KMS-11 (cell line): ENCODE data around the gene ATG9A.

Experiments used
- H2AFZ ChIP-seq: fragments of 200-600 bp; sonication (generic); 2 replicates; pipeline ENCODE4 v1.6.1; 2016; ENCODE audit warnings: antibody characterized with exemption, mixed run types, low read depth
- H3K27ac ChIP-seq: fragments of 200-600 bp; sonication (generic); 2 replicates; pipeline ENCODE4 v1.6.1; 2016; ENCODE audit warnings: mild to moderate bottlenecking, mixed run types
- H3K27me3 ChIP-seq: fragments of 200-600 bp; sonication (generic); 2 replicates; pipeline ENCODE4 v1.6.1; 2017; ENCODE audit warnings: mild to moderate bottlenecking, low read depth, mixed run types, moderate library complexity; ENCODE audit not compliant: insufficient read depth
- H3K36me3 ChIP-seq: fragments of 200-600 bp; sonication (generic); 2 replicates; pipeline ENCODE4 v1.6.1; 2017; ENCODE audit warnings: mild to moderate bottlenecking, mixed run types; ENCODE audit not compliant: insufficient read depth
- H3K4me1 ChIP-seq: fragments of 200-600 bp; sonication (generic); 2 replicates; pipeline ENCODE4 v1.6.1; 2016; ENCODE audit warnings: mild to moderate bottlenecking, low read depth, mixed run types; ENCODE audit not compliant: poor library complexity, severe bottlenecking
- H3K4me2 ChIP-seq: fragments of 200-600 bp; sonication (generic); 2 replicates; pipeline ENCODE4 v1.7.0; 2016; ENCODE audit warnings: mild to moderate bottlenecking, mixed run types
- H3K4me3 ChIP-seq: fragments of 200-600 bp; sonication (generic); IDR thresholded peaks from 2 replicates; pipeline ENCODE4 v1.6.1; 2017; ENCODE audit warnings: low read depth, low read length, mixed read lengths; ENCODE audit not compliant: insufficient read depth
- H3K79me2 ChIP-seq: fragments of 200-600 bp; sonication (generic); 2 replicates; pipeline ENCODE4 v1.6.1; 2016; ENCODE audit warnings: low read depth, mixed run types; ENCODE audit not compliant: insufficient read depth
- H3K9ac ChIP-seq: fragments of 200-600 bp; sonication (generic); 2 replicates; pipeline ENCODE4 v1.6.1; 2016; ENCODE audit warnings: mild to moderate bottlenecking, mixed run types
- H4K20me1 ChIP-seq: fragments of 200-600 bp; sonication (generic); 2 replicates; pipeline ENCODE4 v1.6.1; 2016; ENCODE audit warnings: mild to moderate bottlenecking, mixed run types; ENCODE audit not compliant: insufficient read depth
- TF ChIP-seq, protein P1 (sequence below): fragments of 200-600 bp; sonication (generic); conservative IDR thresholded peaks from 2 replicates; pipeline ENCODE4 v1.6.1; 2017; ENCODE audit warnings: low read depth, mild to moderate bottlenecking, antibody characterized with exemption, low read length, moderate library complexity, mixed read lengths

ATG9A gene

DNA sequence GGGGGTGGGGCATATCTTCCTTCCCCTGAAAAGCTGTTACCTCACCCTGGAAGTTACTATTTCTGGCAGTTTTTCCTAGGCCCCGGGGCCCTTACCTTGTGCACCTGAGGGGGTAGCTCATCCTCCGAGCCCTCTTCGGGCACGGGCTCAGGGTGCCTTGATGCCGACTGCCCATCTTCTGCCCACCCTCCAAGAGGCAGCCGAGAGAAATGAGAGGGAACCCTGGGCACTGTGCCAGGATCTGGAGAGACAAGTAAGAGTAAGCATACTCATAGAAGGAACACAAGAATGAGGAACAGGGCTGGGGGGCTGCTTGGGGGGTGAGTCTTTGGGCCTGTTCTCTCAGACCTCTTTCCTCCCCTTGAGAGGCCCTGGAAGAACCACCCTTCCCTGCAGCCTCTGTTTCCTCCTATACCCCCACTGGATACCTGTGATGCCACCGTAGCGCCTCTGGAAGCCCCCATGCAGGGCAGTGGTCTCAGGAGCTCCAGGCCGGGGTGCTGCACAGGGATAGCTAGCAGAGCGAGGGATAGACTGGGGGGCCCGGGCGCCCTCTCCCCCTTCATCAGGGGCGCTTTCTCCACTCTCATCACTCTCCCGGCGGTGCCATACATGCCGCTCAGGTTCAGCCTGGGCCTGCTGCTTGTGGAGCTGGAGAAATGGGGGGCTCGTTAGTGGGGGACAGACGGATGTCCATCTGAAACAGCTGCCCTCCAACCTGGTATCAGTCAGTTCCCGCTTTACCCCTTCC lies 8.6 kb downstream of the ATG9A start:
- H2AFZ ChIP-seq = no peak overlapping the region
- H3K9ac ChIP-seq = no peak overlapping the region
- no peaks in the 10 kb centered on the region; the same call in 1 of the 2 replicates for H3K36me3 ChIP-seq
- no peaks in the 10 kb centered on the region for H3K79me2 ChIP-seq
- H3K4me3 ChIP-seq = no peak overlapping the region
- H3K27ac ChIP-seq = no peak overlapping the region
- no peak overlapping the region for H3K4me2 ChIP-seq
- peaks cover 14% of the 10 kb centered on the region for H3K4me1 ChIP-seq
- H3K27me3 ChIP-seq = no peaks in the 10 kb centered on the region
- TF ChIP-seq, protein P1, sequence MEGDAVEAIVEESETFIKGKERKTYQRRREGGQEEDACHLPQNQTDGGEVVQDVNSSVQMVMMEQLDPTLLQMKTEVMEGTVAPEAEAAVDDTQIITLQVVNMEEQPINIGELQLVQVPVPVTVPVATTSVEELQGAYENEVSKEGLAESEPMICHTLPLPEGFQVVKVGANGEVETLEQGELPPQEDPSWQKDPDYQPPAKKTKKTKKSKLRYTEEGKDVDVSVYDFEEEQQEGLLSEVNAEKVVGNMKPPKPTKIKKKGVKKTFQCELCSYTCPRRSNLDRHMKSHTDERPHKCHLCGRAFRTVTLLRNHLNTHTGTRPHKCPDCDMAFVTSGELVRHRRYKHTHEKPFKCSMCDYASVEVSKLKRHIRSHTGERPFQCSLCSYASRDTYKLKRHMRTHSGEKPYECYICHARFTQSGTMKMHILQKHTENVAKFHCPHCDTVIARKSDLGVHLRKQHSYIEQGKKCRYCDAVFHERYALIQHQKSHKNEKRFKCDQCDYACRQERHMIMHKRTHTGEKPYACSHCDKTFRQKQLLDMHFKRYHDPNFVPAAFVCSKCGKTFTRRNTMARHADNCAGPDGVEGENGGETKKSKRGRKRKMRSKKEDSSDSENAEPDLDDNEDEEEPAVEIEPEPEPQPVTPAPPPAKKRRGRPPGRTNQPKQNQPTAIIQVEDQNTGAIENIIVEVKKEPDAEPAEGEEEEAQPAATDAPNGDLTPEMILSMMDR = no peak
- no peaks in the 10 kb centered on the region for H4K20me1 ChIP-seq

DNA sequence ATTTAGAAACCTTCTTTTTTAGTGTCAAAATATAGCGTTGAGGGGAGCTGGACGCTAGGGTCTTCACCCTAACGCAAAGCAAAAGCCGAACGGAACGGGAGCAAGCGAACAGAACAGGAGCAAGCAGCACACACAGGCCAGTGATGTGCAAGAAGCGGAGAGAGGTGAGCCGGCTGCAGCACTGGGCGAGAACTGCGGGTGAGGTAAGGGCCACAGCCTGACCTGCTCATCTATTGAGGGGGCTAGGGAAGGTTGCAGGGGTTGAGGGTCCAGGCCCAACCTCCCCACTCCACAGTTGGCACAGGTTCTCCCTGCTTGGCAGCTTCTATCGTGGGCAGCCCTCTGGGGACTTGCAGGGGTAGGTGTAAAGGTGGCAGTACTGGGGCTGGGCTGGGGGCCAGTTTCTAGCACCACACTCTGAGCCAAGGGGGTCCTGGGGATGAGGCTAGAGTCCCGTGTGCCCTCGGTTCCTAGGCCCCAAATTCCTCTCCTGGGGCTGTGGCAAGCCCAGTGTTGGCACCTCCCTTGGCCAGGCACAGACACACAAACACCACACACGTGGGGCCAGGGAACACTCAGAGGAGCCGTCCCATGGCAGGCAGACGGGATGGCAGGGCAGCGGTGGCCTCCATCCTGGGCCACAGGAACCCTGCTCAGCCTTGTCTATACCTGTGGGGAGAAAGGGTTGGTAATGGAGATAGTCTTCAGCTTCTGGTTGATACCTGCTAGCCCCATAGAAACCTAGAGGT lies 9.5 kb downstream of the ATG9A start:
- Histone ChIP-seq H3K79me2 (no peaks in the 10 kb centered on the region), H4K20me1 (no peaks in the 10 kb centered on the region), H3K36me3 (no peaks in the 10 kb centered on the region; the same call in 1 of the 2 replicates), H3K27ac (no peak overlapping the region), H3K27me3 (no peaks in the 10 kb centered on the region), H3K4me2 (no peak overlapping the region), H3K4me1 (peaks cover 14% of the 10 kb centered on the region), H3K4me3 (no peak overlapping the region), H3K9ac (no peak overlapping the region), H2AFZ (no peak overlapping the region)
- TF ChIP-seq, protein P1 = no peak

DNA sequence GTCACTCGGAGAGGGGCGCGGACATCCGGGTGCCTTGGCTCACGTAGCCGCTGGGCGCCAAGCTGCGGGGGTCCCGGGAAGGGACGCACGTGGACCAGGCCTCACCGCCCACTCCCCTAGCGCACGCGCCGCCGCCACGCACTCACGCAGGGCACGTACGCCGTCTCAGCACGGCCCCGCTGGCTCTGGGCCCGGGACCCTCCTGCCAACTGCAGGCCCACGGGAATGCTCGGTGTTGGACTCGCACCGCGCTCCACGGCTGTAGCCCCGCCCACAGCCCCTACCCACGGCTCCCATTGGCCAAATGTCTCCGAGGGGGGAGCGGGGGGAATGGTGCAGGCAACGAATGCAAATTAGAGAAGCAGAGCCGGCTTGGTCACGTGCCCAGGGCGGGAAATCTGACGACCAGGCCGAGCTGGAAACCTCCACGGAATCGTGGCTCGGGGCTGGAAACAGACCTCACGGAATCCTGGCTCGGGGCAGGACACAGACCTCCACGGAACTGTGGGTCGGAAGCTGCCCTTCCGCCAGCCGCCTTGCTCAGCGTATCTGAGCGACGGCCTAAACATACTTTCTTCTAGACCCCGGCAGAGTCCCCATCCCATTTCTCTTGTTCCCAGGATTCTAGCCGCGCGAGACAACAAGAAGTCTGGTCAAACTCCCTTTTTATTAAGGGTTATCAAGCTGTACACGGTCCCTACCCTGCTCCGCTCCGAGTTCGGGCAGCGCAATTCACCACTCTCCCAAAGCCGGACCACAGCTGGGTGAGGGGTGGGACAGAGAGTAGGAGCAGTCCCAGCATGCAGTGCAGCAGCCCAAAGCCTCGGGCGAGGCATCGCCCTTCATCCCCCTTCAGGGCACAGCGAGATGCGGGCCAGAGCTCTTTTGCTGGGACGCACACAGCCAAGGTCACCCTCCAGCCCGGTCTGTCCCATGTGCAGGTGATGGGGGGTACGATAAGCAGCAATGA lies 10.4 kb downstream of the ATG9A start, which contains the start of gene ABCB6:
TSS of gene ABCB6 (minus strand) at position 227 of the 970 bp plus-strand sequence. CDS start 285 bp downstream, outside the sequence.
- Histone ChIP-seq H3K36me3 (no peaks in the 10 kb centered on the region; the same call in 1 of the 2 replicates), H2AFZ (peak within 1 kb of the TSS; percentile 67), H3K27me3 (no peaks in the 10 kb centered on the region), H3K9ac (peak within 1 kb of the TSS; percentile 85), H4K20me1 (no peaks in the 10 kb centered on the region), H3K4me3 (peak within 1 kb of the TSS; percentile 83), H3K79me2 (no peaks in the 10 kb centered on the region), H3K27ac (peak within 1 kb of the TSS; percentile 75), H3K4me1 (peaks cover 14% of the 10 kb centered on the region), H3K4me2 (peak within 1 kb of the TSS; percentile 76)
- TF ChIP-seq, protein P1 = no peak

DNA sequence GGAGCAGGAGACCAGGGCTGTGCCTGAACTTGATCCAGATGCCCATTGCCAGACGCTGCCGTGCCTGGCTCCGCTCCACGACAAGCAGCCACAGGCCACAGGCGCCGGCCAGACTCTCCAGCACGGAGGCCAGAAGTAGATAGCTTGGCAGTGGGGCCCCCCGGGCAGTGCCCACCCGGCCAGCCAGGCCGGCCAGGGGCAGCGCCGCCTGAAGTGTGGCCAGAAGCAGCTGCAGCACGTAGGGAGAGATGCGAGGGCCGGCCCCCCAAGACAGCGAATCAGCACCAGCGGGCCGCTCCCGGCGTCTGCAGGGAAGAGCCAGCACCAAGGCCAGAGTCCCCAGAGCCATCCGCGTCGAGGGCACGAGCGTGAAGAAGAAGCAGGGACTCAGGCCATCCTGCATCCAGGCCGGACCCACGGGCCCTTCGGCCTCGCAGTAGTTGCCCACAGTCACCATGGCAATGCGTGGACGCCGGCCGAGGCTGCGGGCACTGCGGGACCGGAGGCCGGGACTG lies 11.2 kb downstream of the ATG9A start:
- TF ChIP-seq, protein P1 = no peak
- peak overlapping the region; percentile 75 for H3K27ac ChIP-seq
- peak overlapping the region; percentile 83 for H3K4me3 ChIP-seq
- no peaks in the 10 kb centered on the region for H3K79me2 ChIP-seq
- peak overlapping the region; percentile 85 for H3K9ac ChIP-seq
- no peaks in the 10 kb centered on the region for H3K27me3 ChIP-seq
- peaks cover 14% of the 10 kb centered on the region for H3K4me1 ChIP-seq
- H3K4me2 ChIP-seq = peak overlapping the region; percentile 76
- no peaks in the 10 kb centered on the region for H4K20me1 ChIP-seq
- H2AFZ ChIP-seq = peak overlapping the region; percentile 67
- H3K36me3 ChIP-seq = no peaks in the 10 kb centered on the region; the same call in 1 of the 2 replicates
